ENCODE measurements around the gene ATP10A.

DNA sequence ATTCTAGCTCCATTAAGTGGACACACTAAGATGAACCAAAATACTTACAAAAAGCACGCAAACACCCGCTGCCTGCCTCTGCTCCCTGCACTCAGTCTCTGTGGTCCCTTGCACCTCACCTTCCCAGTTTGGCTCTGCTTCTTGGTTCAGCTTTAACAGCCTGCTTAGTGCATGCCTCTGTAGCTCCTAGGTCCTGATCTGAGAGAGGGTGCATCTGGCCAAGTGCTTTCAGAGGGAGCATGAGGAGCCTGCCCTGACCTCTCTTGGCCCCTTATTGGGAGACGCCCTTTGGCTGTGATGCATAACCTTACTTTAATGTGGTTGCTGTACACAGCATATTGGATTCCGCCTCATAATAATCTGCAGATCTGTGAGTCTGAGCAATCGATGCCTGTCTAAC lies 21.2 kb upstream of the ATP10A start:
- no peak for TF ChIP-seq HDAC6 (IDR thresholded peaks at IDR 0.05; ENCODE audit: low read depth, low read length)
- TF ChIP-seq POLR2AphosphoS5 (IDR thresholded peaks at IDR 0.05; ENCODE audit: low read depth, low read length), result no peak
- TF ChIP-seq, protein P1, sequence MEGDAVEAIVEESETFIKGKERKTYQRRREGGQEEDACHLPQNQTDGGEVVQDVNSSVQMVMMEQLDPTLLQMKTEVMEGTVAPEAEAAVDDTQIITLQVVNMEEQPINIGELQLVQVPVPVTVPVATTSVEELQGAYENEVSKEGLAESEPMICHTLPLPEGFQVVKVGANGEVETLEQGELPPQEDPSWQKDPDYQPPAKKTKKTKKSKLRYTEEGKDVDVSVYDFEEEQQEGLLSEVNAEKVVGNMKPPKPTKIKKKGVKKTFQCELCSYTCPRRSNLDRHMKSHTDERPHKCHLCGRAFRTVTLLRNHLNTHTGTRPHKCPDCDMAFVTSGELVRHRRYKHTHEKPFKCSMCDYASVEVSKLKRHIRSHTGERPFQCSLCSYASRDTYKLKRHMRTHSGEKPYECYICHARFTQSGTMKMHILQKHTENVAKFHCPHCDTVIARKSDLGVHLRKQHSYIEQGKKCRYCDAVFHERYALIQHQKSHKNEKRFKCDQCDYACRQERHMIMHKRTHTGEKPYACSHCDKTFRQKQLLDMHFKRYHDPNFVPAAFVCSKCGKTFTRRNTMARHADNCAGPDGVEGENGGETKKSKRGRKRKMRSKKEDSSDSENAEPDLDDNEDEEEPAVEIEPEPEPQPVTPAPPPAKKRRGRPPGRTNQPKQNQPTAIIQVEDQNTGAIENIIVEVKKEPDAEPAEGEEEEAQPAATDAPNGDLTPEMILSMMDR (IDR thresholded peaks at IDR 0.05; ENCODE audit: control extremely low read depth in 1 of 3, insufficient read depth in 1 of 3, low read depth in 1 of 3, low read length in 3 of 3), result no peak
- TF ChIP-seq EZH2 (IDR thresholded peaks at IDR 0.05; ENCODE audit: low read depth, low read length, severe bottlenecking), result no peak
- no peak for TF ChIP-seq RFX5 (IDR thresholded peaks at IDR 0.05; ENCODE audit: borderline replicate concordance, low read depth, low read length)

Data from H1 (cell line).